HL-60 (cell line): ENCODE measurements around the gene IGFL1.
"Not testable (repeated sequence)": the region's sequence is repeated elsewhere in the genome, so short reads cannot be mapped to it uniquely, and the experiment has no call there.

Source experiments
- DNase-seq, 2 experiments: peaks; one replicate each; pipeline ENCODE4 v3.0.0-alpha.2; 2010 to 2020; ENCODE audit warnings: low read depth in 1 of 2, low spot score in 1 of 2
- H3K27ac ChIP-seq: fragments of 250-450 bp; sonication (Bioruptor Pico); replicated peaks from 2 replicates; pipeline ENCODE4 v1.5.1; 2020; ENCODE audit warnings: mild to moderate bottlenecking, moderate library complexity
- H3K27me3 ChIP-seq: fragments of 250-450 bp; sonication (Bioruptor Pico); 2 replicates; pipeline ENCODE4 v1.5.1; 2021; ENCODE audit warnings: mild to moderate bottlenecking, moderate library complexity; ENCODE audit not compliant: insufficient read depth, poor library complexity, severe bottlenecking
- H3K4me3 ChIP-seq: replicated peaks from 2 replicates; pipeline ENCODE4 v1.5.1; 2011; ENCODE audit warnings: mild to moderate bottlenecking, control low read depth, low read length; ENCODE audit not compliant: insufficient read depth
- GABPA ChIP-seq: IDR thresholded peaks from 2 replicates; pipeline ENCODE4 v1.6.1; 2012; ENCODE audit warnings: low read depth
- POLR2AphosphoS5 ChIP-seq: IDR thresholded peaks from 2 replicates; pipeline ENCODE4 v1.6.1; 2012; ENCODE audit warnings: low read depth
- SPI1 ChIP-seq: IDR thresholded peaks from 2 replicates; pipeline ENCODE4 v1.6.1; 2012; ENCODE audit warnings: low read depth, mild to moderate bottlenecking, borderline replicate concordance
- TF ChIP-seq, protein P1 (sequence below): IDR thresholded peaks from 2 replicates; pipeline ENCODE4 v1.6.1; 2012; ENCODE audit warnings: low read depth; ENCODE audit not compliant: insufficient replicate concordance
- TF ChIP-seq, protein P2 (sequence below): IDR thresholded peaks from one replicate; pipeline ENCODE4 v1.5.1; 2011; ENCODE audit warnings: low read length, control low read depth, inconsistent platforms; ENCODE audit not compliant: insufficient read depth

IGFL1 gene

DNA sequence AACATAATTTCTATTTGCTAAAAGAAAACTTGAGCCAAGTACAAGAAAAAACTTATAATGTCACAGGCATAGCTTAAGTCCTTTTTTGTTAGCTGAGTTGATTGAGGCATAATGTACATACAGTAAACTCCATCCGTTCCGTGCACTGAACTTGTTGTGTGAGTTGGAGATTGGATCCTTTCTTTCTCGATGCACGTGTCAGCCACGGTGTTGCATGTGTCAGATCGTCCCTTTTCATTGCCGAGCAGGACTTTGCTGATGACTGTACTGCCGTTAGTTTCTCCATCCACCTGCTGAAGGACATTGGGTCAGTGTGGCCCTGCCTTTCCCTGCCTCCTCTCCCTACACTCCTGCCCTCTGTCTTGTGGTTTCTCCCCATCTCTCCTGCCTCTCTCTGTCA is 47.1 kb upstream of the IGFL1 start:
- DNase-seq = no peak
- Histone ChIP-seq H3K27ac (no peak overlapping the region), H3K27me3 (no peaks in the 10 kb centered on the region), H3K4me3 (no peak overlapping the region)
- no peak for TF ChIP-seq SPI1
- TF ChIP-seq, protein P1, sequence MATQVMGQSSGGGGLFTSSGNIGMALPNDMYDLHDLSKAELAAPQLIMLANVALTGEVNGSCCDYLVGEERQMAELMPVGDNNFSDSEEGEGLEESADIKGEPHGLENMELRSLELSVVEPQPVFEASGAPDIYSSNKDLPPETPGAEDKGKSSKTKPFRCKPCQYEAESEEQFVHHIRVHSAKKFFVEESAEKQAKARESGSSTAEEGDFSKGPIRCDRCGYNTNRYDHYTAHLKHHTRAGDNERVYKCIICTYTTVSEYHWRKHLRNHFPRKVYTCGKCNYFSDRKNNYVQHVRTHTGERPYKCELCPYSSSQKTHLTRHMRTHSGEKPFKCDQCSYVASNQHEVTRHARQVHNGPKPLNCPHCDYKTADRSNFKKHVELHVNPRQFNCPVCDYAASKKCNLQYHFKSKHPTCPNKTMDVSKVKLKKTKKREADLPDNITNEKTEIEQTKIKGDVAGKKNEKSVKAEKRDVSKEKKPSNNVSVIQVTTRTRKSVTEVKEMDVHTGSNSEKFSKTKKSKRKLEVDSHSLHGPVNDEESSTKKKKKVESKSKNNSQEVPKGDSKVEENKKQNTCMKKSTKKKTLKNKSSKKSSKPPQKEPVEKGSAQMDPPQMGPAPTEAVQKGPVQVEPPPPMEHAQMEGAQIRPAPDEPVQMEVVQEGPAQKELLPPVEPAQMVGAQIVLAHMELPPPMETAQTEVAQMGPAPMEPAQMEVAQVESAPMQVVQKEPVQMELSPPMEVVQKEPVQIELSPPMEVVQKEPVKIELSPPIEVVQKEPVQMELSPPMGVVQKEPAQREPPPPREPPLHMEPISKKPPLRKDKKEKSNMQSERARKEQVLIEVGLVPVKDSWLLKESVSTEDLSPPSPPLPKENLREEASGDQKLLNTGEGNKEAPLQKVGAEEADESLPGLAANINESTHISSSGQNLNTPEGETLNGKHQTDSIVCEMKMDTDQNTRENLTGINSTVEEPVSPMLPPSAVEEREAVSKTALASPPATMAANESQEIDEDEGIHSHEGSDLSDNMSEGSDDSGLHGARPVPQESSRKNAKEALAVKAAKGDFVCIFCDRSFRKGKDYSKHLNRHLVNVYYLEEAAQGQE = no peak
- no peak for TF ChIP-seq POLR2AphosphoS5
- no peak for TF ChIP-seq GABPA
- TF ChIP-seq, protein P2, sequence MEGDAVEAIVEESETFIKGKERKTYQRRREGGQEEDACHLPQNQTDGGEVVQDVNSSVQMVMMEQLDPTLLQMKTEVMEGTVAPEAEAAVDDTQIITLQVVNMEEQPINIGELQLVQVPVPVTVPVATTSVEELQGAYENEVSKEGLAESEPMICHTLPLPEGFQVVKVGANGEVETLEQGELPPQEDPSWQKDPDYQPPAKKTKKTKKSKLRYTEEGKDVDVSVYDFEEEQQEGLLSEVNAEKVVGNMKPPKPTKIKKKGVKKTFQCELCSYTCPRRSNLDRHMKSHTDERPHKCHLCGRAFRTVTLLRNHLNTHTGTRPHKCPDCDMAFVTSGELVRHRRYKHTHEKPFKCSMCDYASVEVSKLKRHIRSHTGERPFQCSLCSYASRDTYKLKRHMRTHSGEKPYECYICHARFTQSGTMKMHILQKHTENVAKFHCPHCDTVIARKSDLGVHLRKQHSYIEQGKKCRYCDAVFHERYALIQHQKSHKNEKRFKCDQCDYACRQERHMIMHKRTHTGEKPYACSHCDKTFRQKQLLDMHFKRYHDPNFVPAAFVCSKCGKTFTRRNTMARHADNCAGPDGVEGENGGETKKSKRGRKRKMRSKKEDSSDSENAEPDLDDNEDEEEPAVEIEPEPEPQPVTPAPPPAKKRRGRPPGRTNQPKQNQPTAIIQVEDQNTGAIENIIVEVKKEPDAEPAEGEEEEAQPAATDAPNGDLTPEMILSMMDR = no peak

DNA sequence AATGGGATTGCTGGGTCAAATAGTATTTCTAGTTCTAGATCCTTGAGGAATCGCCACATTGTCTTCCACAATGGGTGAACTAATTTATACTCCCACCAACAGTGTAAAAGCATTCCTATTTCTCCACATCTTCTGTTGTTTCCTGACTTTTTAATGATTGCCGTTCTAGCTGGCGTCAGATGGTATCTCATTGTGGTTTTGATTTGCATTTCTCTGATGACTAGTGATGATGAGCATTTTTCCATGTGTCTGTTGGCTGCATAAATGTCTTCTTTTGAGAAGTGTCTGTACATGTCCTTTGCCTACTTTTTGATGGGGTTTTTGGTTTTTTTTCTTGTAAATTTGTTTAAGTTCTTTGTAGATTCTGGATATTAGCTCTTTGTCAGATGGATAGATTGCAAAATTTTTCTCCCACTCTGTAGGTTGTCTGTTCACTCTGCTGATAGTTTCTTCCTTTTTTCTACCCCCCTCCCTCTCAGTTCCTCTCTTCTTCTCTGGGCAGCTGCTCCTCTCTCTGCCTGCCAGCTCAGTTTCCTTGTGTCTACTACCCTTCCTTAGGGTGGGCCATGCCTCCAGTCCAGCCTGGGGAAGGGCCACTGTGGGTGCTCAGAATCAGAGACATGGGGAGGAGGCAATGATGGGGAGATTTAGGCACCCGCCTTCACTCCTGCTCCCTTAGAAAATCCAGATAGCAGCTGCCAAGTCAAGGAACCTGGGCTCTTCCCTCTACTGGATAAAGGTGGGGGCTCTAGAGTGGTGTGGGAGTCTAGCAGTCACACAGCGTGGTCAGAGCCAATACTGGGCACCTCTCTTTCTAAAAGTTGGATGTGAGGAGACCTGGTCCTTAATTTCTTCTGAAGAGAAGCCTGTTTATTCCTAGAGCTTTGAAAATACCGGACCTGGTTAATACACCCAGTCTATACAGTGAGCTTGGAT is 44.5 kb upstream of the IGFL1 start:
- not testable (repeated sequence) for H3K27ac ChIP-seq, H3K4me3 ChIP-seq, H3K27me3 ChIP-seq
- peak; percentile 13 to 34 for DNase-seq
- peak; percentile 74; the same call in 1 of the 2 replicates for TF ChIP-seq SPI1

DNA sequence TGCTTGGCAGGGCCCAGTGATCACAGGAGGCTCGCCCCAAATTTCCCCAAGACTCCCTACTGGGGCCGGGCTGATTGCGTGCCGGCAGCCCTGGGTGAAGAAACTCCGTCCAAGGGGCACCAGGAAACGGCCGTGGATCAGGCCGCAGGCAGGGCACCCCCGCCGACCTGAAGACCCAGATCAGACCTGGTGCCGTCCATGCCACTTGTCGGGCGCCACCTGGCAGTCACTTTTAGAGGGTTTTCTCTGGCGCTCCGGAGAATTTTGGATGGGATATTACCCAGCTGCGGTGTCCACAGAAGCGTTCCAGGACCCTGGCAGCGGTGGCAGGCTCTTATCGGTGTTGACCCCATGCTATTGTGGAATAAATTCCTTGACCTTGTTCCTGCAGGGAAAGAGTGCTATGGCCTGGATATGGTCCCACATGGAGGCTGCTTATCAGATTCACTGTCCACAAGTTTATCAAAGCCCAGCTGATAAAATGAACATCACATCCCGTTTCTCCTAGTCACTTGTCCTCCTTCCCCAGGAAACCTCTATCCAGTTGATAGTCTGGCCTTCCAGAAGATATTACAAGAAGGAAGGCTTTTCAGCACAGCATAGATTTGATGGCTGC is 43.3 kb upstream of the IGFL1 start:
- Histone ChIP-seq H3K27ac (no peak overlapping the region), H3K4me3 (no peak overlapping the region), H3K27me3 (no peaks in the 10 kb centered on the region)
- TF ChIP-seq, protein P1 = no peak
- TF ChIP-seq GABPA (no peak), POLR2AphosphoS5 (no peak), SPI1 (no peak)
- TF ChIP-seq, protein P2 = no peak
- no peak for DNase-seq

DNA sequence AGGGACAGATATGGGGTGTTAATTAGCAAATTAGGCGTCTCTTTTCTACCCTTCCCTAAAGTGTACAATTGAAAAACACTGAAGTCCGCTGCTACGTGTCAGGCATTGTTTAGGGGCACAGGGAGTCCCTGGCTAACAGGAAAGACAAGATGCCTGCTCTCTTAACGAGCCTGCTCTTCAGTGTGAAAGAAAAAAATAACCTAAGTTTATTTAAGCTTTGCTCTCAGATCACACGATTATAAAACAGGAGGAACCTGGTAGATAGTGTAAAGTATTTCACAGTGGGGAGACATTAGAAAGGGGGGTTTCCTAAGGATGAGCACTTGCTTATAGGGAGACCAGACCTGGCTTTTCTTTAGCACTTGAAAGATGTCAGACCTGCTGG is 42.8 kb upstream of the IGFL1 start:
- no peak for DNase-seq
- H3K27ac ChIP-seq = no peak overlapping the region
- TF ChIP-seq, protein P1 = no peak
- TF ChIP-seq SPI1 = no peak
- TF ChIP-seq GABPA = no peak
- TF ChIP-seq POLR2AphosphoS5 = no peak
- TF ChIP-seq, protein P2 = no peak

More for the DNA sequence above, 42.8 kb upstream of the IGFL1 start:
- Histone ChIP-seq H3K27me3 (no peaks in the 10 kb centered on the region), H3K4me3 (no peak overlapping the region)
